OCI-LY3 (cell line): ENCODE results near the gene TWSG1.

Experiments
- CTCF ChIP-seq: fragments of 200-600, 300-600 bp; sonication (generic); IDR thresholded peaks from 2 replicates; pipeline ENCODE4 v1.5.1; 2014; ENCODE audit warnings: antibody characterized with exemption, low read length, low read depth
- EZH2phosphoT487 ChIP-seq: fragments of 200-600 bp; shearing (Covaris generic); IDR thresholded peaks from 2 replicates; pipeline ENCODE4 v1.6.1; 2018; ENCODE audit warnings: antibody characterized with exemption, mixed run types, low read depth

GRCh38 chr18:9405130-9405529, 70.6 kb downstream of the TWSG1 start:
- TF ChIP-seq CTCF (no peak), EZH2phosphoT487 (no peak)
